ENCODE data around the gene SLC9C2.
"Not testable (repeated sequence)": the region's sequence is repeated elsewhere in the genome, so short reads cannot be mapped to it uniquely, and the experiment has no call there.

SLC9C2 gene

GRCh38 chr1:173523329-173523728 lies 79.5 kb downstream of the SLC9C2 start:
- no peak overlapping the region for H3K4me3 ChIP-seq (ENCODE audit: low read depth, low read length)
- TF ChIP-seq CTCF (IDR thresholded peaks at IDR 0.05; ENCODE audit: borderline replicate concordance, insufficient read depth, low read depth, low read length), result no peak

- H3K4me3 ChIP-seq (ENCODE audit: low read depth, low read length), result no peak overlapping the region
- TF ChIP-seq CTCF (IDR thresholded peaks at IDR 0.05; ENCODE audit: borderline replicate concordance, insufficient read depth, low read depth, low read length), result no peak
Observed at GRCh38 chr1:173520799-173521198, 82.1 kb downstream of the SLC9C2 start.

DNA sequence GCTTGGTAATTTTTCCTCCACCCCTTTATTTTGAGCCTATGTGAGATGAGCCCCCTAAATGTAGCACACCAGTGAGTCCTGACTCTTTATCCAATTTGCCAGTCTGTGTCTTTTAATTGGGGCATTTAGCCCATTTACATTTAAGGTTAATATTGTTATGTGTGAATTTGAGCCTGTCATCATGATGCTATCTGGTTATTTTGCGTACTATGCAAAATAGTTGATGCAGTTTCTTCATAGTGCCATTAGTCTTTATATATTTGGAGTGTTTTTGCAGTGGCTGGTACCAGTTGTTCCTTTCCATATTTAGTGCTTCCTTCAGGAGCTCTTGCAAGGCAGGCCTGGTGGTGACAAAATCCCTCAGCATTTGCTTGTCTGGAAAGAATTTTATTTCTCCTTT lies 88.4 kb downstream of the SLC9C2 start:
- H3K4me3 ChIP-seq (ENCODE audit: low read depth, low read length), result not testable (repeated sequence)

DNA sequence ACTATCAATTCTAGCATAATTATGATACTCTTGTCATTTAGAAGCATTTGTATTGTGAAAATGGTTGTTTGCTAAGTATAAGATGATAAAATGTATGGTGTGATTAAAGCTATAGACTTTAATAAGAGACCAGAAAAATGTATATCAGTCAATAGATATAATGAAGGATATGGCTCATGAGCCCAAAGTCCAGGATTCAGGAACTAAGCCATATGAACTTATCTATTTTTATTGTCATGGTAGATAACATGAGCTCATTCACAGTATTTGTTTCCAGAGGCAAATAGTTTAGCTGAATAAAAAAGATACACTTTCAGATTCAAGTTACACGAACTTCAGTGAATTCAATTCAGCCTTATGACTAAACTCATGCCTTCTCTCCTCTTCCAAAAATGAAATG lies 93.1 kb downstream of the SLC9C2 start:
- H3K4me3 ChIP-seq (ENCODE audit: low read depth, low read length), result no peak overlapping the region
- no peak for TF ChIP-seq CTCF (IDR thresholded peaks at IDR 0.05; ENCODE audit: borderline replicate concordance, insufficient read depth, low read depth, low read length)

- no peak overlapping the region for H3K4me3 ChIP-seq (ENCODE audit: low read depth, low read length)
- no peak for TF ChIP-seq CTCF (IDR thresholded peaks at IDR 0.05; ENCODE audit: borderline replicate concordance, insufficient read depth, low read depth, low read length)
Observed at GRCh38 chr1:173508541-173508940, 94.3 kb downstream of the SLC9C2 start.

DNA sequence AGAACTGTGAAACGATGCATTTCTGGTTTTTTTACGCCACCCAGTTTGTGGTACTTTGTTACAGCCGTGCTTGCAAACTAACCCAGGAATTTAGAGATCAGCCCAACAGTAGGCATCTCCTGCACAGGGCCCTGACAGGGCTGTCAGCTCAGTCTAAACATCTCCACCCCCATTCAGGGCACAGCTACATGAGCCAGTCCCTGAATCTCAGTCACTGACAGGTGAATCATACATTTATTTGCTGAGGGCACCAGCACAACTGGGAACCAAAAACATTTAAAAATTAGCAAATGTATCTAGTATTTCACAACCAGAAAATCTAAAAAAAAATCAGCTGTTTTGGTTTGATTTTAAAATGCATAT lies 95.0 kb downstream of the SLC9C2 start:
- no peak overlapping the region for H3K4me3 ChIP-seq (ENCODE audit: low read depth, low read length)

DNA sequence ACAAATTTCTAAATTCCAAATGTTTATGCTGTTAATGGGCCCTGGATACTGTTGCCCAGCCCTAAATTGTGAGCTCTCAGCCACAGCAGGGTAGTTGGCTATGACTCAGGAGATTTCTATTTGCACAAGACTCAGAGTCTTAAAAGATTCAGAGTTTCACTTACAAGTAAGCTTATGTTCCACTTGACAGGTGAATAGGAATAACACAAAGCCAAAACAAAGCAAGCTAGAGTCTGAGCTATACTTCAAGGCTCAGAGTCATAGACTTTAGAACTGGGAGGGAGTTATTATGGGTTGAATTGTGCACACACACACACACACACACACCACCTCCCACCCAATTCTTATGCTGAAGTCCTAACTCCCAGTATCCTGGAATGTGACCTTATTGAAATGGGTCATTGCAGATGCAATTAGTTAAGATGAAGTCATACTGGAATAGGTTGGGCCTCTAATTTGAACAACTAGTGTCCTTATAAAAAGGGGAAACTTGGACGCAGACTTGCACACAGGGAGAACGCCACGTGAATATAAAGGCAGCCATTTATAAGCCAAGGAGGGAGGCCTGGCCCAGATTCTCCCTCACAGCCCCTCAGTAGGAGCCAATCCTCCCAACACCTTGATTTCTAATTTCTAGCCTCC lies 95.5 kb downstream of the SLC9C2 start:
- no peak for TF ChIP-seq CTCF (IDR thresholded peaks at IDR 0.05; ENCODE audit: borderline replicate concordance, insufficient read depth, low read depth, low read length)
- no peak overlapping the region for H3K4me3 ChIP-seq (ENCODE audit: low read depth, low read length)

More for the DNA sequence above, 95.0 kb downstream of the SLC9C2 start:
- TF ChIP-seq CTCF (IDR thresholded peaks at IDR 0.05; ENCODE audit: borderline replicate concordance, insufficient read depth, low read depth, low read length), result no peak

DNA sequence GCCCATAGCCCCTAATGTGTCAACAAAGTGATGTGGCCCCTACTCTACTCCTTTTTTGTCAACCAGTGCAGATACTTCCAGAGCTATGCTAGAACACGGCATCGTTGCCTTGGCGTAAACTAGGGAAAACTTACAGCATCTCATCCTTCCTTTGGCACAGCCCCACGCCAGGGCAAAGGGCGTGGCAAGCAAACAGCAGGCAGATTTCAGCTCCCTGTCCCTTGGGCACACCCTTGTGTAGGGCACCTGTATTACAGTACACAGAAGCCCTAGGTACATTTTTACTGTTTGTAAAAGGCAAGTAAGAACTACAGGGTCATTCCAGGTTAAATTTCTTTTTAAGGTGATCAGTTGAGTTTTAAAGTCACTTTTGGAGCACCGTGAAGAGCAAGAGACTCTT lies 96.4 kb downstream of the SLC9C2 start:
- 0 out of 2 replicates have a peak, but pooled peaks have one; percentile 33 for TF ChIP-seq CTCF (IDR thresholded peaks at IDR 0.05; ENCODE audit: borderline replicate concordance, insufficient read depth, low read depth, low read length)
- H3K4me3 ChIP-seq (ENCODE audit: low read depth, low read length), result no peak overlapping the region

Data from GM12875 (cell line).